KMS-11 (cell line): ENCODE data around the gene LBH.

Experiments
- H2AFZ ChIP-seq: fragments of 200-600 bp; sonication (generic); 2 replicates; pipeline ENCODE4 v1.6.1; 2016; ENCODE audit warnings: antibody characterized with exemption, mixed run types, low read depth
- H3K27ac ChIP-seq: fragments of 200-600 bp; sonication (generic); 2 replicates; pipeline ENCODE4 v1.6.1; 2016; ENCODE audit warnings: mild to moderate bottlenecking, mixed run types
- H3K27me3 ChIP-seq: fragments of 200-600 bp; sonication (generic); 2 replicates; pipeline ENCODE4 v1.6.1; 2017; ENCODE audit warnings: mild to moderate bottlenecking, low read depth, mixed run types, moderate library complexity; ENCODE audit not compliant: insufficient read depth
- H3K36me3 ChIP-seq: fragments of 200-600 bp; sonication (generic); 2 replicates; pipeline ENCODE4 v1.6.1; 2017; ENCODE audit warnings: mild to moderate bottlenecking, mixed run types; ENCODE audit not compliant: insufficient read depth
- H3K4me1 ChIP-seq: fragments of 200-600 bp; sonication (generic); 2 replicates; pipeline ENCODE4 v1.6.1; 2016; ENCODE audit warnings: mild to moderate bottlenecking, low read depth, mixed run types; ENCODE audit not compliant: poor library complexity, severe bottlenecking
- H3K4me2 ChIP-seq: fragments of 200-600 bp; sonication (generic); 2 replicates; pipeline ENCODE4 v1.7.0; 2016; ENCODE audit warnings: mild to moderate bottlenecking, mixed run types
- H3K4me3 ChIP-seq: fragments of 200-600 bp; sonication (generic); IDR thresholded peaks from 2 replicates; pipeline ENCODE4 v1.6.1; 2017; ENCODE audit warnings: low read depth, low read length, mixed read lengths; ENCODE audit not compliant: insufficient read depth
- H3K79me2 ChIP-seq: fragments of 200-600 bp; sonication (generic); 2 replicates; pipeline ENCODE4 v1.6.1; 2016; ENCODE audit warnings: low read depth, mixed run types; ENCODE audit not compliant: insufficient read depth
- H3K9ac ChIP-seq: fragments of 200-600 bp; sonication (generic); 2 replicates; pipeline ENCODE4 v1.6.1; 2016; ENCODE audit warnings: mild to moderate bottlenecking, mixed run types
- H4K20me1 ChIP-seq: fragments of 200-600 bp; sonication (generic); 2 replicates; pipeline ENCODE4 v1.6.1; 2016; ENCODE audit warnings: mild to moderate bottlenecking, mixed run types; ENCODE audit not compliant: insufficient read depth
- TF ChIP-seq, protein P1 (sequence below): fragments of 200-600 bp; sonication (generic); conservative IDR thresholded peaks from 2 replicates; pipeline ENCODE4 v1.6.1; 2017; ENCODE audit warnings: low read depth, mild to moderate bottlenecking, antibody characterized with exemption, low read length, moderate library complexity, mixed read lengths

LBH gene

DNA sequence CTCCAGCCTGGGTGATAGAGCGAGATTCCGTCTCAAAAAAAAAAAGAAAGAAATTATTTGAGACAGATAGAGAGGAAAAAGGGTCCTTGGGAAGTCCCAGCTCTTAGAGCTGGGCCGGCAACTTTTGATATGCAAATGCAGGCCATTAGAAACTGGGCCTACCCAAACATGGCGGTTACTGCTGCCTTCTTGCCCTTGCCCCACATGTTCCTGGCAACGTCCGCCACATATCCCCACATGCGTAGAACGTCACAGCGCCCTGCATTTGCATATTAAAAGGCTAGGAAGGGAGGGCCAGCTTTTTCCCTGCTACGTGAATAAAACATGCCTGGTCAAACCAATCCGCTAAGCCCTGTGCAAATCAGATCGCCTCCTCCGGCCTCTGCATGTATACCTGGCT lies 40.7 kb upstream of the LBH start:
- TF ChIP-seq, protein P1, sequence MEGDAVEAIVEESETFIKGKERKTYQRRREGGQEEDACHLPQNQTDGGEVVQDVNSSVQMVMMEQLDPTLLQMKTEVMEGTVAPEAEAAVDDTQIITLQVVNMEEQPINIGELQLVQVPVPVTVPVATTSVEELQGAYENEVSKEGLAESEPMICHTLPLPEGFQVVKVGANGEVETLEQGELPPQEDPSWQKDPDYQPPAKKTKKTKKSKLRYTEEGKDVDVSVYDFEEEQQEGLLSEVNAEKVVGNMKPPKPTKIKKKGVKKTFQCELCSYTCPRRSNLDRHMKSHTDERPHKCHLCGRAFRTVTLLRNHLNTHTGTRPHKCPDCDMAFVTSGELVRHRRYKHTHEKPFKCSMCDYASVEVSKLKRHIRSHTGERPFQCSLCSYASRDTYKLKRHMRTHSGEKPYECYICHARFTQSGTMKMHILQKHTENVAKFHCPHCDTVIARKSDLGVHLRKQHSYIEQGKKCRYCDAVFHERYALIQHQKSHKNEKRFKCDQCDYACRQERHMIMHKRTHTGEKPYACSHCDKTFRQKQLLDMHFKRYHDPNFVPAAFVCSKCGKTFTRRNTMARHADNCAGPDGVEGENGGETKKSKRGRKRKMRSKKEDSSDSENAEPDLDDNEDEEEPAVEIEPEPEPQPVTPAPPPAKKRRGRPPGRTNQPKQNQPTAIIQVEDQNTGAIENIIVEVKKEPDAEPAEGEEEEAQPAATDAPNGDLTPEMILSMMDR = no peak
- no peak overlapping the region for H3K27ac ChIP-seq
- no peaks in the 10 kb centered on the region for H3K36me3 ChIP-seq
- H4K20me1 ChIP-seq = no peaks in the 10 kb centered on the region
- no peaks in the 10 kb centered on the region for H3K79me2 ChIP-seq
- H3K4me1 ChIP-seq = no peaks in the 10 kb centered on the region
- no peak overlapping the region for H3K4me3 ChIP-seq
- H3K27me3 ChIP-seq = no peaks in the 10 kb centered on the region
- H3K4me2 ChIP-seq = no peak overlapping the region
- H2AFZ ChIP-seq = no peak overlapping the region
- no peak overlapping the region for H3K9ac ChIP-seq

DNA sequence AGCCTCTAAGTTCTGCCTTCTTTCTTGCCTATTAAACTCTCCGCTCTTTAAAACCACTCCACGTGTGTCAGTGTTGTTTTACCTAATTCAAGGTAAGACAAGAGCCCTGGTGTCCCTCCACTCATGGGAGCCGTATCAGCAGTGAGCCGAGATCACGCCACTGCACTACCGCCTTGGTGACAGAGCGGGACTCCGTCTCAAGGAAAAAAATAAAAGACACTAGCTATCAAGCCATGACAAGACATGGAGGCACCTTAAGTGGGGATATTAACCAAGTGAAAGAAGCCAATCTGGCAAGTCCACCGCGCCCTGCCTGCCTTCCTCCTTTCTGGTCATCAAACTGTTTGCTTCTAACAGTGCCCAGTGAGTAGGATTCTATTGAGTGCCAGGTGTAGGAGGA lies 40.2 kb upstream of the LBH start:
- Histone ChIP-seq H3K79me2 (no peaks in the 10 kb centered on the region), H3K36me3 (no peaks in the 10 kb centered on the region), H3K4me1 (no peaks in the 10 kb centered on the region), H3K4me3 (no peak overlapping the region), H2AFZ (no peak overlapping the region), H3K9ac (no peak overlapping the region), H3K4me2 (no peak overlapping the region), H3K27me3 (no peaks in the 10 kb centered on the region), H4K20me1 (no peaks in the 10 kb centered on the region), H3K27ac (no peak overlapping the region)
- TF ChIP-seq, protein P1 = no peak

DNA sequence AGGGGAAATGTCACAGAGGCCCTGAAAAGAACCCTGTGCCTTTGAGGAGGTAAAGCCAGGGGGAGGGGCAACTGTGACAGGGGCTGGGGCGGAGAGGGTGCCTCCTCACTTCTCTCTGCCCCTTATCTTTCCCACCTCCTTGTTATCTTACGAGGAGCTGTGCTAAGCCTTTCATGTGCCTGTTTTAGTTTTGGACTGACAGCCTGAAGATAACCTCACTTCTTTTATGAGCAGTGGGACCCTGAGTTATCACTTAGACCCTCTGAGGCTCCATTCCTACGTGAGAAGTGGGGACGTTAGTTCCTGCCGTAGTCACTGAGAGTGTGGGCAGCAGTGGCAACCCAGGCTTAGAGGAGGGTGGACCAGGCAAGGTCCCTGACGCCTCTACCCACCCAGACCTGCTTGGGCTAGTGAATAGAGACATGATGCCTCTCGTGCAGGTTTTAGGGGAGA lies 39.5 kb upstream of the LBH start:
- TF ChIP-seq, protein P1 = no peak
- no peaks in the 10 kb centered on the region for H3K27me3 ChIP-seq
- no peaks in the 10 kb centered on the region for H3K4me1 ChIP-seq
- no peaks in the 10 kb centered on the region for H3K36me3 ChIP-seq
- H3K27ac ChIP-seq = no peak overlapping the region
- H3K9ac ChIP-seq = no peak overlapping the region
- no peak overlapping the region for H3K4me3 ChIP-seq
- H2AFZ ChIP-seq = no peak overlapping the region
- H3K79me2 ChIP-seq = no peaks in the 10 kb centered on the region
- H3K4me2 ChIP-seq = no peak overlapping the region
- no peaks in the 10 kb centered on the region for H4K20me1 ChIP-seq

DNA sequence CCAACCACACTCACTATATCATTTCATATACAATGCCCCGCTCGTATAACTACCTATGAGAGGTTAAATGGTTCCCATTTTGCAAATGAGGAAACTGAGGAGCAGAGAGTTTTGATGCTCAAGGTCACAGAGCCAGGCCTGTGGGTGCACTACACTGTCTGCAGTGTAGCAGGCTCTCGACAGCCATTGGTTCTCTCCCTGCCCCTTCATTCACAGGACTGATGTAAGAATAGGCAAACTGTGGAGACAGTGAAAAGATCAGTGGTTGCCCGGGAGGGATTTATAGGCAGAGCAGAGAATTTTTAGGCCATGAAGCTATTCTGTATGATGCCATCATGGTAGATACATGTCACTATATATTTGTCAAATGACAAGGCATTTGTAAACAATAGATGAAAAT lies 39.0 kb upstream of the LBH start:
- Histone ChIP-seq H3K27me3 (no peaks in the 10 kb centered on the region), H4K20me1 (no peaks in the 10 kb centered on the region), H3K4me2 (no peak overlapping the region), H3K9ac (no peak overlapping the region), H3K27ac (no peak overlapping the region), H3K4me3 (no peak overlapping the region), H2AFZ (no peak overlapping the region), H3K36me3 (no peaks in the 10 kb centered on the region), H3K79me2 (no peaks in the 10 kb centered on the region), H3K4me1 (no peaks in the 10 kb centered on the region)
- TF ChIP-seq, protein P1 = no peak
